Fibroblast of skin of right quadriceps (primary cell): ENCODE measurements around the gene TNNC2.
A peak's percentile ranks its signal among the peaks of the same experiment; 100 is the strongest.
"Not testable (repeated sequence)": the region's sequence is repeated elsewhere in the genome, so short reads cannot be mapped to it uniquely, and the experiment has no call there.

ENCODE experiments used
- DNase-seq: peaks from one replicate; pipeline ENCODE4 v3.0.0-alpha.2; 2013

Gene TNNC2

DNA sequence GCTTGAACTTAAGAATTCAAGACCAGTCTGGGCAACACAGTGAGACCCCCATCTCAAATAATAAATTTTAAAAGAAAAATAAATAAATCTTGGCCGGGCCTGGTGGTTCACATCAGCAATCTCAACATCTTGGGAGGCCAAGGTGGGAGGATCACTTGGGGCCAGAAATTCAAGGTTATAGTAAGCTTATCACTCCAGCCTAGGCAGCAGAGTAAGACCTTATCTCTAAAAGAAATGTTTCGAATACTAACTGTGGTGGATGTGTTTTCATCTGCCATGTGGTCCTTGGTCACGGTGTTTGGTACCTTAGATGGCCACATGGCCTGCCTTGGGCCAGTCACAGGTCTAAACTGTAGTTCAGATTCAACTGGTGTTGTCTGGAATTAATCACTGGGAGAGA lies 8.9 kb downstream of the TNNC2 start:
- DNase-seq = no peak

DNA sequence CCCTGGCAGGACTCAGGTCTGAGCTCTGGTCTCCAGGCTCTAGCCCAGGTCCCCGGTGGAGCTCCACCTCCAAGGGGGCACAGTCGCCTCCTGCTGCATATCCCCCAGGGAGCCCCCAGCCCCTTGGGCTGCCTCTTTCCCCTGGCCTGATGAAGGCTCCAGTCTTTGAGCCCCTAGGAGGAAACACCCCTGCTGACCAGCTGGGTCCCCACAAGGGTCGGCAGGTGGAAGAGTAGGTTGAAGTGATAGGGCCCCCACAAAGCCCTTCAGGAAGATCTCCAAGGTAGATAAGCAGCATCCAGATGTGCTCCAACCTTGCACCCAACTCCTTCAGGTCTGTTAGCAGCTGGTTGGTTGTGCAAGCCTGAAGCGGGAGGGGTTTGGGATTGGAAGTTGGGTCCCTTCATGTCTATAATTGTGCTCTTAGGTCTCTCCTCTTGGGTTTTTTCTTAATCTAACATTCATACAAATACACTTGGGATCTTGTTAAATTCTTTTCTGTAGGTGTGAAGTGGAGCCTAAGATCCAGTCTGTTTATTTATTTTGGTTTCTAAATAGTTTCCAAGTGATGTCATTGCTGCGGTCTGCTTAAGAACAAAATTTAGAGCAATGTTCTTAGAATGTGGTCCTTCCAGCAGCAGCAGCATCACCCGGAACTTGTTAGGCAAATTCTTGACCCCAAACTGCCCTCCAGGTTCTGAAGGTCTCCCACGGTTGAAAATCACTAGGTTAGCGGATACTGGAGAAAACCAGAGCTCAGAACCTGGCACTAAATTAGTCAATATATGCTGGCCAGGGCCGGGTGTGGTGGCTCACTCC lies 9.5 kb downstream of the TNNC2 start:
- DNase-seq = peak; percentile 78

DNA sequence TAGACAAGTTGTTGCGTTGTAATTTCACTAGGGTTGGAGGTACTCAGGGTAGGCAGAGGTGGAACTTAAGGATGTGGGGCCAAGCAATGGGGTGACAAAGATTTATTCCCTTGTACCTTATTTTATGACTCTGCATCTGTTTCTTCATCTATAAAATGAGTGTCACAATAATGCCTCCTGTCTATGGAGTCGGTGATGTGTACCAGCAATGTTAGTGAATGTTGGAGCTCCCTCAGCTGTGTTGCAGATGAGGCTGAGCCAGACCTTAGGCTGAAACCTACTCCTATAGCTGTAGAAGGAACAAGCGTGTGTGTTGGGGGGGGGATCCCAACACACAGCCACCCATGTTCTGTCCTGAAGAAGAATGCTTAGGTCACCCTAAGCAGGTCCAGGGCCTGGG lies 10.2 kb downstream of the TNNC2 start:
- no peak for DNase-seq

DNA sequence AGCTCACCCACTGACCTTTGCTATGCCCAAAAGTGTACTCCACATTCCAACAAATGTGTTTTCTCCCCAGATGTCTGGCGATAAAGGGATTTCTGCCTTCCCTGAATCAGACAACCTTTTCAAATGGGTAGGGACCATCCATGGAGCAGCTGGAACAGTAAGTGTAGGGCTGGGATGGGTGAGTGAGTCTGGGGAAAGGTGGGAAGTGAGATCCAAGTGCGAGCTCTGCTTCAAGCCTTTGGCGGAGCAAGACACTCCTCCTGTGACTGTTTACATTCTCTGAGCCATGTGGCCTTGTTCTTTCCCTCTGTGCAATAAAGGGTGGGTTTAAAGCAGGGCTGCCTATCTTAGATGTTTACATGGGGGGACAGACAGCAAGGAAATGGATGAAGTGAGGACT lies 12.8 kb downstream of the TNNC2 start:
- no peak for DNase-seq

DNA sequence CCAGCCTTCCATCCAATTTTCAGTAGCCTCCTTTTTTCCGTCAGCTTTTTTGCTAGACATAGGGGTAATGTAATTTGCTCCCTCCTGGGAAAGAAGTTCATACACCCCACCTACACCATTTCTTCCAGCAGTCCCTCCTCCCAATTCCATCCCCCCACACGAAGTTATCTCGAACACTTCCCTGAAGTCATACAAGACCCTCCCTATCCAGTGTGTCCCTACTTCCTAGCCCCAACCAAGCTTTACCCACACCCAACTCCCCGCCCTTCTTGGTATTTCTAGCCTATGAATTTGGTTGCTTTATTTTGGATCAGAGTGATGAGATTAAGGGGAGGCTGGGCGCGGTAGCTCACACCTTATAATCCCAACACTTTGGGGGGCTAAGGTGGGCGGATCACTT lies 13.6 kb downstream of the TNNC2 start:
- DNase-seq = no peak

DNA sequence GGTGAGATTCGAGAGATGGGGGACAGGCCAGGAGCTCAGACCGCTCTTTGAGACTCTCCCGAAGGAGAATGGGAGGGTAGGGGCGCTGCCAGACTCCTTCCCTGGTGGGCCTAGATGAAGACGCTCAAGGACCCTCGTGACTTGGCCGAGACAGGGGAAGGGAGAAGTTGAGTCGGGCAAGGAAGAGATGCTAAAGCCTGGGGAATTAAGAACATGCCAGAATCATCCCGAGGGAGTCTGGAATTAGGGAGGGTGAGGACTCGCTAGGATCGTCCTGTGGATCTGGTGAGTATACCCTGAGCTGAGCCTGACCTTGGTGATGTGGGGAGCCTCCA lies 14.1 kb downstream of the TNNC2 start:
- no peak for DNase-seq

DNA sequence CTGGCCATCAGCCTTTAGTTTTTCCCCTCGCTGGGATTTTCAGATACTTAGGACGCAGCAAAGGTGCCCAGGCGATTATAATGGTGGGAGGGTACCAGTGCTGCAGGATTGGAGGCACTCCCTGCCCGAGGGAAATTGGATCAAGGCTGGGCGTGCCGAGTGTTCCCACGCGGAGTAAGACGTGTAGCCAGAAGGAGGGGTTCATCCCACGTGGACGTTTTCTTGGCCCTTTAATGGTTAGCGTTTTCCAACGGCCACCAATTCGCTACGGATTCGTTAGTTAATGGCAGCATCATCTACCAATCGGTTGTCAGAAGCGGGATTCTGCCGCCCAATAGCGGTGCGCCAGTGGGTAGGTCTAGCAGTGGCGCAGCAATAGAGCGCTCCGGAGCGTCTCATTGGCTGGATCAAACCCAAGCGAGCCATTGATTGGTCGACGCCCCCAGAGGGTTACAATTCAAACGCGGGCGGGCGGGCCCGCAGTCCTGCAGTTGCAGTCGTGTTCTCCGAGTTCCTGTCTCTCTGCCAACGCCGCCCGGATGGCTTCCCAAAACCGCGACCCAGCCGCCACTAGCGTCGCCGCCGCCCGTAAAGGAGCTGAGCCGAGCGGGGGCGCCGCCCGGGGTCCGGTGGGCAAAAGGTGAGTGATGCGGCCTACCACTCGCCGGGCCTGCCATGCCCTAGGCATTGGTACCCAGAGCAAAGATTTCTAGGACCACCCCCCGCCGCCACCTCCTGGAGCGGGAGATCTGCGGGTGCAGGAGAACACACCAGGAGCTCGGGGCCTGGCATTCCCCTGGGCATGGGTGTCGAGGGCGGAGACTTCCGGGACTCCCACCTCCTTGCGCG lies 14.7 kb downstream of the TNNC2 start, which contains the start of gene UBE2C:
TSS of gene UBE2C (plus strand) at position 488 of the 849 bp plus-strand sequence. CDS start at position 540, 52 bp downstream.
- DNase-seq = peak; percentile 100

DNA sequence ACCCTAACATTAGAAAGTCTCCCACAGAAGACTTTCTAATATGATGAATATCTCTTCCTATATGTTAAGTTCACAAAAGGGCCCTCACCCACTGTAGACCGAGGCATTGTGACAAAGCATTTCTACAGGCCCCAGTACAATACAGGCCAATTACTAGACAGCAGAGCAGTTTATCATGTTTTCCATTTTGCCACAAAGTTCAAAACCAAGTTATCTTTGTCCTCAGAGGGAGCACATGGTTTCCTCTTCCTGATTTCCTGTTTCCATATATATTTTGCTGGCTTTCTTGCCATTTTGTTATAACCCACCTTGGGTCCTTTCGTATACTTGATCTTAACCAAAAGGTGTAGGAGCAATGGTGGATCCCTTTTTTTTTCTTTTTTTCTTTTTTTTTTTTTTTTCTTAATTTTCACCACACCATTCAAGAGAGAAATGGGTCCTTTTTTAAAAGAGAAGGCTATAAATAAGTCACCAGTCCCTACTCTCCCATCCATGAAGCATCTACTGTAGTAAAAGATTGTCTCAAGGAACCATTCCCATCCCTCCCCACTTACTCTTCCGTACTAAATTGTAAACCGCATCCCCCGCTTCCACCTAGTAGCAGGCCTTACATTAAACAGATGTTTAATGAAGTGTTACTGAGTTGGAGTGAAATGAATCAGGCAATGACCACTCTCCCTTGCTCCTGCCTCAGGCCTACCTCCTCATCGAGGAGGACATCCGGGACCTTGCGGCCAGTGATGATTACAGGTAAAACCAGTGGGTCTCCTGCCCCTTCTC lies 16.7 kb downstream of the TNNC2 start:
- no peak for DNase-seq

DNA sequence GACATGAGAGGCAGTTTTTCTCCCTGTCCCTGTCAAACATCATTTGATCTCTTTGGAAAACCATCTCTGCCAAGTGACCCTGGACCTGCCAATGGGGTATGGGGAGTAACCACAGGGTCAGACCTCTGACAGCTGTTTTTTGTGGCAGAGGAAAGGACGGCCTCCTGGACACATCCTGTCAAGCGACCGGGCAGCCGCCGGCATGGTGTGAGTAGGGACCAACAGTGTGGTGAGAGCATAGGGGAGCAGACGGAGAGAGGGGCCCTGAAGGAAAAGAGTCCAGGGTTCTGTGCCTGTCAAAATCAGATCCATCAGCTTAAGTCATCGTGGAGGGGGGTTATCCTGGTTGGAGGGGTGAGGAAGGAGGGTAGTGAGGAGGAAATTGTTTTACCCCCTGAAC lies 25.3 kb downstream of the TNNC2 start:
- DNase-seq = no peak

DNA sequence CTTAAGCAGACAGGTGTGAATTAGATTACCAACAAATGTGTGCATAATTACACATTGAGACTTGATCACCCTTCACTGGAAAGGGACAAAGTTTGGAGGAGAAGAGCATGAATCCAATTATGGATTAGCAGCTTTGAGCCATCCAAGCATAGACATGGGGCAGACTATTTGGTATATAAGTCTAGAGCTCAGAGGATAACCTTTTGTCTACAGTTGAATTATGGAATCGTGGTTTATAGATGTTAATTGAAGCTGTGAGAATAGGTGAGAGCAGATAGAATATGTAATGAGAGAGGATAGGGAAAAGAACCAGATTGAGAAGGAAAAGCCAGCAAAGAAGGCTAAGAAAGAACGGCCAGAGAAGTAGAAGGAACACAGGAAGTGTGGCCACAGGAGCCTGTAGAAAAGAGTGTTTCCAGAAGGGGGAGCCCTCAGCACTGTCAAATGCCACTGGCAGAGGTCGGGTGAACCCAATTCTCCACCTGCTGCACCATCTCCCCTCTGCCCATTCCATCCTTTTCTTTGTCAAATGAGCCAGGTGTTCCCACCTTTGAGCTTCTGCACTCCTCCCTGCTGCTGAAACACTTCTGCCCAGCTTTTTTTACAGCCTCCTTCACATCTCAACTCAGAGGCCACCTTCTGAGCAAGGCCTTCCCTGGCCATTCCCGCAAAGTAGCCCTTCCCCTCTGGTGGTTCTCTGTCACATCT lies 28.0 kb downstream of the TNNC2 start:
- peak; percentile 37 for DNase-seq

DNA sequence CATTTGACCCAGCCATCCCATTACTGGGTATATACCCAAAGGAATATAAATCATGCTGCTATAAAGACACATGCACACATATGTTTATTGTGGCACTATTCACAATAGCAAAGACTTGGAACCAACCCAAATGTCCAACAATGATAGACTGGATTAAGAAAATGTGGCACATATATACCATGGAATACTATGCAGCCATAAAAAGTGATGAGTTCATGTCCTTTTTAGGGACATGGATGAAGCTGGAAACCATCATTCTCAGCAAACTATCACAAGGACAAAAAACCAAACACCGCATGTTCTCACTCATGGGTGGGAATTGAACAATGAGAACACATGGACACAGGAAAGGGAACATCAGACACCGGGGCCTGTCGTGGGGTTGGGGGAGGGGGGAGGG lies 29.2 kb downstream of the TNNC2 start:
- DNase-seq = not testable (repeated sequence)

DNA sequence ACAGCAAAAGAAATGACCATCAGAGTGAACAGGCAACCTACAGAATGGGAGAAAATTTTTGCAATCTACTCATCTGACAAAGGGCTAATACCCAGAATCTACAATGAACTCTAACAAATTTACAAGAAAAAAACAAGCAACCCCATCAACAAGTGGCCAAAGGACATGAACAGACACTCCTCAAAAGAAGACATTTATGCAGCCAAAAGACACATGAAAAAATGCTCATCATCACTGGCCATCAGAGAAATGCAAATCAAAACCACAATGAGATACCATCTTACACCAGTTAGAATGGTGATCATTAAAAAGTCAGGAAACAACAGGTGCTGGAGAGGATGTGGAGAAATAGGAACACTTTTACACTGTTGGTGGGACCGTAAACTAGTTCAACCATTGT lies 29.6 kb downstream of the TNNC2 start:
- DNase-seq = not testable (repeated sequence)

DNA sequence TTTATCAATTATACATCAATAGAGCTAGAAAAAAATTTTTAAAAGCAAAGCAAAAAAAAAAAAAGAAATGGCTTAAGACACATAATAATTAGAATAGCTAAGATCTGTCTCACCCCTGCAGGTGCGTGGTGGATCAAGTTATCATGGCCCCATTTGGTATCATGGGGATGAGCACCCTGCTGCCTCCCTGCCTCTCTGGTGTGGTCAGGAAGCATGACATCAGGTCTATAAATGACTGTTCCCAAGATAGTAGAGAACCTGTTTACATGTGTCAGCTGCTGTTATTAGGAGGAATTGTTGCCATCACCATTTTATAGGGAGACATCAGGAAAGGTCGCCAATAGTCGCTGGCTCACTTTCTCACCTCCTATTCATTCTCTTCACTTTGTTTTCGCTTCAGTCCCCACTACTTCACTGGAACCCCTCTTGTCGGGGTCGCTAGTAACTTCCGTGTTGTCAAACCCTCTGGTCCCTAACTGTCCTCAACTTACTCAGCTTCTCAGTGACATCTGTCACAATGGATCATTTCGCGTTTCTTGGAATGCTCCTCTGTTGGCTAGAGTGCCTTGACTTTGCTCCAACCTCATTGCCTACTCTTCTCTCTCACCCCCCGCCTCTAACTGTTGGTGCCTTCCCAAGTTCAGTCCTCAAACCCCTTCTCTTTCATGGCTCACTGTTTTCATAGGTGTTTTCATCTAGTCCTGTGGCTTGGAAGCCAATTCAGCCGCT lies 30.6 kb downstream of the TNNC2 start:
- no peak for DNase-seq

DNA sequence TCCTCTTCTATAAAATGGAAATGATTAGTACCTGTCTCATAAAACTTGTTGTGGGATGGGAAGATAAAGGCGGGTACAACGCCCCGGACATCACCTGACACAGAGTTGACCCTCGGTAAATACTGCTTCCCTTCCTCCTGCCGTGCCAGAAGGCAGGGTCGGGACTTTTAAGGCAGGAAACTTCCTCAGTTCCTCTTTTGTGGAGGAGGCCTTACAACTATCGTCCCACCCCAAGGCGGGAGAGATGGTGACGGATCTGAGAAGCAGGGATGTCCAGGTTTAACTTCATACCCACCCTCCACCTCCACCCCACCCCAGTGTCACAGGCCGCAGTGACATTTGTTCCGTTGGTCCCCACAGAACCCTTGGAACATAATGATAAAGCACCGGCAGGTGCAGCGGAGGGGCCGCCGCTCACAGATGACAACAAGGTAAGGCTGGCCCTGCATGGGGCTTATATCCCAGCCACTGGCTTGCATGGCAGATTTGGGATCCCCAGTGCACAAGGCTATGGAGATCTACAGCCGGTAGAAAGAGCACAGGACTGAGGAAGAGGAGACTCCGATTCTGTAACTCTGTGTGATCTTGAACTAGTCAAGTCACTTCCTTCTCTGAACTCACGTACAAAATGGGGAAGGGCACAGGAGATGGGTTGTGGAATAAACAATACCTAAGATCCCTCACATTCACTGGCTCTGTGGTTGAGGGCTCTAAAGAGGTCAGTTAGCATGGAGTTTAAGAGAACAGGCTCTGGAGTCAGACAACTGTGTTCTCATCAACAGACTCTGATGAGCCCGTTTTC lies 34.6 kb downstream of the TNNC2 start:
- no peak for DNase-seq

DNA sequence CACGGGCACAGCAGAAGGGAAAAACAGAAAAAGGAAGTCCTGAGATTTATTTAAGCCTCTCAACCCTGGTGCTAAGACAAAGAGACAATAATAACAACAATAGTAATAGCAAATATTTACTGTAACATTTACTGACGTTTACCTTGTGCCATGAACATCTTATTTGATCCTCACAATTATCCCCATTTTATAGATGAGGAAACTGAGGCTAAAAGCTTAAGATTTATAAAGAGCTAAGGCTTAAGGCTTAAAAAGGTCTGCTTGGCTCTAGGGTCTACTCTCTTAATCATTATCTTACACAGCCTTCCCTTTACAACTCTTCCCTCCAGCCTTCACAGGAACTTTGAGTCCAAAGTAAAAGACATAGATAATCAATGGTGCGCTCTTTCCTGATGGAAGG lies 38.8 kb downstream of the TNNC2 start:
- DNase-seq = no peak

DNA sequence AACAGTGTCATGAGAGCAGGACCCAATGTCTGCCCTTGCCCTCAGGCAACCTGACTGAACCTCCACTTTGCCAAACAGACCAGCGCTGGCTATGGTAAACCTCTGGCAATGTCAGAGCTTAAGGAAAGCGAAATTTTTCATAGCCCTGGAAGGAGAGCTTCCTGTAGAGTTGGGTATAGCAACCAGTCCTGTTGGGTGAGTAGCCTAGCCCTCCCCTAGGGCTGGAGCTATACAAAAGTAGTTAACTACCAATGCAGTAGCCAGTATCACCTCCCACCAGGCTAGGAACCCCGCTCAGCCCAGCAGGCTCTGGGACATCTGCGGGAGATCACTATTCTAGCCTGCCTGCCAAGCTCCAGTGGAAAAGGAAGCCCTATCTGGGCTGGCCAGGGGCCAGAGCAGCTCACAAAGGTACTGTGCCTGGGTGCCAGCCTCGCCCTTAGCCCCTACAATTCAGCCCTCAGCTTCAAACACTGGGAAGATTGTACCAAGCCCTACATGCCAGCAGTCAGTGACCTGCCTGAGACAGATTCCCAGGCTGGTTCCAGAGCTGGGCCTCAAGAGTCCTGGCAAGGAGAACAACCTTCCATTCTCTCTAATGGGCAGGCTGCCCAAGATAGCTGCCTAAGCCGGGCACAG lies 43.3 kb downstream of the TNNC2 start:
- no peak for DNase-seq

DNA sequence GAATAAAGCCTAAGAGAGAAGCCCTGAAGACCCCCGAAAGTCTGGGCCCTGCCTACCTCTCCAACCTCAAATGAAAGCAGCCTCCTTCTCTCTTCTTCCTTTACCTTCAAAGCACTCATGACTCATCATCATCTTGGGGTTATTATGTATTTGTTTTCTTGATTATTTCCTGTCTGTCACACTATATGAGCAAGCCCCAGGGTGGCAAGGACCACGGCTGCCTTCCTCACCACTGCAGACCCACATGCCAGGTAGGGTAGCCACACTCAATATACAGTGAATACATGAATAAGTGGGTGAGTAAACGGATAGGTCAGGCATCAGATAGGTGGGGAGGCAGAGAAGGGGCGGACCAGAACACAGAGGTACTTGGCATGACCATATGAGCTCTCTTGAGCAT lies 44.2 kb downstream of the TNNC2 start:
- DNase-seq = no peak

DNA sequence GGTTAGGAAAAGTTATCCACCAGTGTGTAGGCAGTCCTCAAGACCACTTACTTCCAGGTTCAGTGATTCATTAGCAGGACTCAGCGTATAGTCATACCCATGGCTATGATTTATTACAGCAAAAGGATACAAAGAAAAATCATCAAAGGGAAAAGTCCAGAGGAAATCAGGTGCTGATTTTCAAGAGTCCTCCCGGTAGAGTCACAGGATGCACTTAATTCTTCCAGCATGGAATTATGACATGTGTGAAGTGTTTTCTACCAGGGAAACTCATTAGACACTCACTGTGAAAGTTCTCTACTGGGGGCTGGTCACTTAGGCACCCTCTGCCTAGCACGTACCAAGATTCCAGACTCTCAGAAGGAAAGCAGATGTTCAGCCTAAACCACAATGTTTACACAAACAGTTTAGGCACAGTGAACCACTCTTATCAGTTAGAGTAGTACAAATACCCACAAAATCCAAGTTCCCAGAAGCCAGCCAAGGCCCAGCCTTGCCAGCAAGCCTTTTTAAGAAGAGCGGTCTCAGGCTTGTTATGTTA lies 45.7 kb downstream of the TNNC2 start:
- DNase-seq = peak; percentile 93

DNA sequence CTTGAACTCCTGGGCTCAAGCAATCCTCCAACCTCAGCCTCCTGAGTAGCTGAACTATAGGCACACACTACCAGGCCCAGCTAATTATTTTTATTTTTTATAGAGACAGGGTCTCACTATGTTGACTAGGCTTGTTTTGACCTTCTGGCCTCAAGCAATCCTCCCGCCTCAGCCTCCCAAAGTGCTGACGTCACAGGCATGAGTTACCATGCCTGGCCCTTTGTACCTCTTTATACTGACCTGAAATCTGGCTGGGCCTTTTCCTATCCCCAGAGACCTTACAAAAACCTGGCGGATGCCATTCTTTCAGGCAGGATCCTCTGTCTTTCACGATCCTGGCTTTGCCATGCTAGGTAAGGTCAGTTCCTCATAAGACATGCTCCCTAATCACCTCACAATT lies 47.0 kb downstream of the TNNC2 start:
- no peak for DNase-seq
